Nephron progenitor cell (in vitro differentiated cells): ENCODE measurements around the gene ADARB2.

ENCODE experiments used
- DNase-seq: peaks from one replicate; pipeline ENCODE4 v3.0.0; 2021
- H3K27ac Mint-ChIP-seq: 2 replicates; pipeline ENCODE4 v1.8.0; 2021; ENCODE audit warnings: mild to moderate bottlenecking, moderate library complexity, mixed read lengths
- H3K27me3 Mint-ChIP-seq: 2 replicates; pipeline ENCODE4 v1.8.0; 2021; ENCODE audit warnings: mild to moderate bottlenecking, low read depth, mixed read lengths; ENCODE audit not compliant: poor library complexity
- H3K36me3 Mint-ChIP-seq: 2 replicates; pipeline ENCODE4 v1.8.0; 2021; ENCODE audit warnings: low read depth, mixed read lengths
- H3K4me1 Mint-ChIP-seq: 2 replicates; pipeline ENCODE4 v1.8.0; 2021; ENCODE audit warnings: mixed read lengths
- H3K4me3 Mint-ChIP-seq: 2 replicates; pipeline ENCODE4 v1.8.0; 2021; ENCODE audit warnings: mild to moderate bottlenecking, moderate library complexity, mixed read lengths
- H3K9me3 Mint-ChIP-seq: 2 replicates; pipeline ENCODE4 v1.8.0; 2021; ENCODE audit warnings: mild to moderate bottlenecking, moderate library complexity, mixed read lengths
- CTCF ChIP-seq: fragments of 200-600 bp; sonication (generic); IDR thresholded peaks from 2 replicates; pipeline ENCODE4 v1.5.0; 2021; ENCODE audit warnings: antibody characterized with exemption

Gene ADARB2

GRCh38 chr10:1517684-1518083 lies 219.6 kb downstream of the ADARB2 start:
- Mint-ChIP-seq H3K27ac (no peak overlapping the region), H3K36me3 (no peaks in the 10 kb centered on the region), H3K4me3 (no peak overlapping the region), H3K27me3 (peaks cover 13% of the 10 kb centered on the region), H3K9me3 (peaks cover 5% of the 10 kb centered on the region), H3K4me1 (peaks cover 24% of the 10 kb centered on the region)
- no peak for TF ChIP-seq CTCF
- no peak for DNase-seq

- TF ChIP-seq CTCF: no peak
- peaks cover 5% of the 10 kb centered on the region for H3K9me3 Mint-ChIP-seq
- H3K27me3 Mint-ChIP-seq: peaks cover 13% of the 10 kb centered on the region
- DNase-seq: no peak
- no peak overlapping the region for H3K4me3 Mint-ChIP-seq
- no peaks in the 10 kb centered on the region for H3K36me3 Mint-ChIP-seq
- peaks cover 13% of the 10 kb centered on the region for H3K4me1 Mint-ChIP-seq
- H3K27ac Mint-ChIP-seq: no peak overlapping the region
These were observed 220.7 kb downstream of the ADARB2 start for GRCh38 chr10:1516492-1517165.

GRCh38 chr10:1515780-1516491 lies 221.4 kb downstream of the ADARB2 start:
- H3K36me3 Mint-ChIP-seq: no peaks in the 10 kb centered on the region
- H3K4me1 Mint-ChIP-seq: peaks cover 7% of the 10 kb centered on the region
- DNase-seq: no peak
- no peak overlapping the region for H3K4me3 Mint-ChIP-seq
- H3K27me3 Mint-ChIP-seq: peaks cover 17% of the 10 kb centered on the region
- peaks cover 5% of the 10 kb centered on the region for H3K9me3 Mint-ChIP-seq
- no peak for TF ChIP-seq CTCF
- H3K27ac Mint-ChIP-seq: no peak overlapping the region

GRCh38 chr10:1515121-1515779 lies 222.1 kb downstream of the ADARB2 start:
- H3K27ac Mint-ChIP-seq: no peak overlapping the region
- peaks cover 5% of the 10 kb centered on the region for H3K9me3 Mint-ChIP-seq
- no peak for DNase-seq
- H3K4me3 Mint-ChIP-seq: no peak overlapping the region
- H3K27me3 Mint-ChIP-seq: peaks cover 17% of the 10 kb centered on the region
- peaks cover 7% of the 10 kb centered on the region for H3K4me1 Mint-ChIP-seq
- no peak for TF ChIP-seq CTCF
- no peaks in the 10 kb centered on the region for H3K36me3 Mint-ChIP-seq

GRCh38 chr10:1514681-1515080 lies 222.6 kb downstream of the ADARB2 start:
- Mint-ChIP-seq H3K4me3 (no peak overlapping the region), H3K27ac (no peak overlapping the region), H3K4me1 (peaks cover 7% of the 10 kb centered on the region), H3K36me3 (no peaks in the 10 kb centered on the region), H3K27me3 (peaks cover 17% of the 10 kb centered on the region), H3K9me3 (peaks cover 5% of the 10 kb centered on the region)
- no peak for DNase-seq
- TF ChIP-seq CTCF: no peak
